ENCODE measurements around the gene PLEKHA8.

GRCh38 chr7:30070052-30070451 lies 41.8 kb downstream of the PLEKHA8 start:
- TF ChIP-seq, protein P1, sequence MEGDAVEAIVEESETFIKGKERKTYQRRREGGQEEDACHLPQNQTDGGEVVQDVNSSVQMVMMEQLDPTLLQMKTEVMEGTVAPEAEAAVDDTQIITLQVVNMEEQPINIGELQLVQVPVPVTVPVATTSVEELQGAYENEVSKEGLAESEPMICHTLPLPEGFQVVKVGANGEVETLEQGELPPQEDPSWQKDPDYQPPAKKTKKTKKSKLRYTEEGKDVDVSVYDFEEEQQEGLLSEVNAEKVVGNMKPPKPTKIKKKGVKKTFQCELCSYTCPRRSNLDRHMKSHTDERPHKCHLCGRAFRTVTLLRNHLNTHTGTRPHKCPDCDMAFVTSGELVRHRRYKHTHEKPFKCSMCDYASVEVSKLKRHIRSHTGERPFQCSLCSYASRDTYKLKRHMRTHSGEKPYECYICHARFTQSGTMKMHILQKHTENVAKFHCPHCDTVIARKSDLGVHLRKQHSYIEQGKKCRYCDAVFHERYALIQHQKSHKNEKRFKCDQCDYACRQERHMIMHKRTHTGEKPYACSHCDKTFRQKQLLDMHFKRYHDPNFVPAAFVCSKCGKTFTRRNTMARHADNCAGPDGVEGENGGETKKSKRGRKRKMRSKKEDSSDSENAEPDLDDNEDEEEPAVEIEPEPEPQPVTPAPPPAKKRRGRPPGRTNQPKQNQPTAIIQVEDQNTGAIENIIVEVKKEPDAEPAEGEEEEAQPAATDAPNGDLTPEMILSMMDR (IDR thresholded peaks at IDR 0.05) = no peak
- no peak for TF ChIP-seq EZH2phosphoT487 (IDR thresholded peaks at IDR 0.05)
